H7 (cell line): ENCODE measurements around the gene HOOK1. TPM values are rescaled to one million over a fixed set of nuclear protein-coding genes. Genes with fewer than 3 reads are reported as not detected.
"Not testable (repeated sequence)": the region's sequence is repeated elsewhere in the genome, so short reads cannot be mapped to it uniquely, and the experiment has no call there.

Source experiments
- DNase-seq: peaks from one replicate; pipeline ENCODE4 v3.0.0; 2012
- H3K27me3 ChIP-seq: 2 replicates; pipeline ENCODE4 v1.6.0; 2011; ENCODE audit warnings: mild to moderate bottlenecking, low read length; ENCODE audit not compliant: control insufficient read depth, insufficient read depth
- H3K36me3 ChIP-seq: replicated peaks from 2 replicates; pipeline ENCODE4 v1.5.1; 2011; ENCODE audit warnings: low read length; ENCODE audit not compliant: control insufficient read depth, insufficient read depth
- H3K4me3 ChIP-seq: 2 replicates; pipeline ENCODE4 v1.5.1; 2011; ENCODE audit warnings: low read depth, mild to moderate bottlenecking, control low read depth, low read length, moderate library complexity; ENCODE audit not compliant: insufficient read depth
- total RNA-seq: library from RNA; depleted of rRNA; stranded (reverse); fragments of >200 nt; shearing (Covaris generic); gene quantifications from 2 replicates; pipeline ENCODE4 v1.2.3, GENCODE V29; 2014

The HOOK1 gene
- total RNA-seq, 1 experiment from 2014 or later, result 9.1 TPM

- no peak for DNase-seq
- H3K36me3 ChIP-seq, result no peaks in the 10 kb centered on the region
- no peaks in the 10 kb centered on the region for H3K27me3 ChIP-seq
- H3K4me3 ChIP-seq, result no peak overlapping the region
These were observed 82.4 kb downstream of the HOOK1 start for GRCh38 chr1:59897165-59897564.

- Histone ChIP-seq H3K36me3 (no peaks in the 10 kb centered on the region), H3K27me3 (no peaks in the 10 kb centered on the region), H3K4me3 (no peak overlapping the region)
- DNase-seq, result no peak
These were observed 84.2 kb downstream of the HOOK1 start for GRCh38 chr1:59898927-59899326.

GRCh38 chr1:59900640-59901039 lies 85.9 kb downstream of the HOOK1 start:
- H3K36me3 ChIP-seq, result no peaks in the 10 kb centered on the region
- peak; percentile 34 for DNase-seq
- no peak overlapping the region for H3K4me3 ChIP-seq
- H3K27me3 ChIP-seq, result no peaks in the 10 kb centered on the region

- no peaks in the 10 kb centered on the region for H3K36me3 ChIP-seq
- no peak for DNase-seq
- no peak overlapping the region for H3K4me3 ChIP-seq
- no peaks in the 10 kb centered on the region for H3K27me3 ChIP-seq
These were observed 87.1 kb downstream of the HOOK1 start for GRCh38 chr1:59901770-59902388.

DNA sequence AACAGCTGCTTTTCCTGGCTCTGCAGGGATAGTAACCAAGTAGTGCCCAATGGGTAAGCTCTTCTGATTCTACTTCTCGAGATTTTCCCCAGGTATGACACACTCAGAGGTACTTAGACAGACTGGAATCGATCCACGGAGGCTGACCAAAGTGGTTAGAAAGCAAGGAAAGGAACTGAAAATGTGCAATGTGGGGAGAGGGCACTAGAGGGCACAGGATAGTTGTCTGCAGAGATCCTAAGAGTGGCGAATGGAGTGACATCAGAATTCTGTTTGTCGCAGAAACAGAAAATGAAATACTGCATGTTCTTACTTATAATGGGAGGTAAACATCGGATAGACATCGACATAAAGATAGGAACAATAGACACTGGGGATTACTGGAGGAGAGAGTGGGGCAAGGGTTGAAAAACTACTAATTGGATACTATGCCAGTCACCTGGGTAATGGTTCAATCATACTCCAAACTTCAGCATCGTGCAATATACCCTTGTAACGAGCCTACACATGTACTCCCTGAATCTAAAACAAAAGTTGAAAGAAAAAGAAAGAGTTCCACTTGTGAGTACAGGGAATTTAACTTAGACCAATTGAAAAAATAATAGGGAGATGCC lies 88.5 kb downstream of the HOOK1 start:
- peak; percentile 48 for DNase-seq
- Histone ChIP-seq H3K27me3 (no peaks in the 10 kb centered on the region), H3K4me3 (no peak overlapping the region), H3K36me3 (no peaks in the 10 kb centered on the region)

DNA sequence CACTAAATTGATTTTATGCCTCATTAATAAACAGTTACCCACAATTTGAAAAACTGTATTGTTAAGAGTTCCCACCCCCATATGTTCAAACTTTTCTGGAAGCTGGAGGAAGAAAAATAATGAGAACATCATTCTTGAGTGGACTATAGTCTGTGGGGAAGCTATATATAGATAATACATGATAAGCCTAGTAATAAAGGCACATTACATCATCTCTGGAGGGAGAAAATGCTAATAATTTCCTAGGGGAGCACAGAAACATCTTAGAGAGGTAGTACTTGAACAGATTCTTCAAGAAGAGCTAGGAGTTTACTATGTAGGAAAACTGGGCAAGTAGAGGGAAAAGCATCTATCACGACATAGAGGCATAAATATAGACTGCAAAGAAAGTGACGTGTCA lies 92.2 kb downstream of the HOOK1 start:
- DNase-seq, result no peak
- Histone ChIP-seq H3K4me3 (no peak overlapping the region), H3K27me3 (no peaks in the 10 kb centered on the region)

DNA sequence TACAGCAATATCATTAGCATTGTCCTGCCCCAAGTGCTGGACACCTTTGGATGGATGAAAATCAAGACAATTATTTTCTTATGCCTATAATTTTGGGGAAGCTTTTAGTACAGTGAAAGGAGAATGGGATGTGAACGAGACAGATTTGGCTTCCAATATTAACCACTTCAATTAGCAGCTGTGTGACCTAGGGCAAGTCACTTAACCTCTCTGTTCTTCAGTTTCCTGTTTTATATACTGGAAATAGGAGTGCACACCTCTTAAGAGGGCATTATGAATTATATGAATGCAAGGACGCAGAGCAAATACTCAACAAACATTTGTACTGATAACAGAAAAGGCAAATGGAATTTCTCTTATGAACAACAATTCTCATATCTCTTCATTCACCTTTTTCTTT lies 93.3 kb downstream of the HOOK1 start:
- Histone ChIP-seq H3K27me3 (no peaks in the 10 kb centered on the region), H3K36me3 (no peaks in the 10 kb centered on the region), H3K4me3 (no peak overlapping the region)
- DNase-seq, result no peak

More for the DNA sequence above, 92.2 kb downstream of the HOOK1 start:
- H3K36me3 ChIP-seq, result no peaks in the 10 kb centered on the region

DNA sequence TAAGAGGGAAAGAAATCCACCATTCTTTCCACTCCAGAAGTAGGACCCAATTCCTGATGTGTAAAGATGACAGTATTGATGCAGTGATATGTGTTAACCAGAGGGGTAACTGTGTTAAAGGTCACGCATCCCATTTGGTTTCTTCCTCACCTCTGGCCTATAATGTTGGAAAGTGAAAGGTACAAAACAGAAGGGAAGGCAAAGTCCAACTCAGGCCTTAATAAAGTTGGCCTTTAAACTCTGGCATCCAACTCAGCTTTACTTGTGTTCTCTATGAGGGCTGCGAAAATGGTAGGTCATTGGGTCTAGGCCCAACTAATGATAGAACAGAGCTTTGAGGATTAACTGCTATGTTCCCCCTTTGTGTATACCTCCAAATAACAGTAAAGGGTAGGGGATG lies 93.9 kb downstream of the HOOK1 start:
- H3K36me3 ChIP-seq, result no peaks in the 10 kb centered on the region
- no peak for DNase-seq
- H3K4me3 ChIP-seq, result no peak overlapping the region
- H3K27me3 ChIP-seq, result no peaks in the 10 kb centered on the region

GRCh38 chr1:59914791-59915286 lies 100.1 kb downstream of the HOOK1 start:
- DNase-seq, result not testable (repeated sequence)

DNA sequence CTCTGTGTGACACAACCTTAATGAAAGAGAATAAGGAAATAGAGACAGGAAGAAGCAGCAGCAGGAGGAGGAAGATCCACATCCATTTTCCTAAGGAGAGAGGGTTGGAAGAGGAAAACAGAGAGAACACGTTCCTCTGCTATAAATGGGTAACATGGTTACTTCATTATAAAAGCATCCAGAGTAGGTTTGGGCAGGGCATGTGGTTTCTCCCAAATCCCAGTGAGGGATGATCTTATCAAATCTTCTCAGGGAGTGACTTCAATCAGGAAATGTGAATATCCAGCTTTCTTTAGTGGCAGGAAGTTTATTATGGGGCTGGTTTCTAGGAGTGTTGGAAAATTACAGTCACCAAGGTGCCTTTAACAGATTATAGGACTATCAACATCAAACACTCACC lies 100.8 kb downstream of the HOOK1 start:
- H3K4me3 ChIP-seq, result no peak overlapping the region
- DNase-seq, result no peak
- H3K36me3 ChIP-seq, result no peaks in the 10 kb centered on the region
- H3K27me3 ChIP-seq, result no peaks in the 10 kb centered on the region; the same call in 1 of the 2 replicates

More at GRCh38 chr1:59914791-59915286, 100.1 kb downstream of the HOOK1 start:
- not testable (repeated sequence) for H3K27me3 ChIP-seq, H3K36me3 ChIP-seq, H3K4me3 ChIP-seq

- no peak for DNase-seq
- Histone ChIP-seq H3K27me3 (no peaks in the 10 kb centered on the region; the same call in 1 of the 2 replicates), H3K4me3 (no peak overlapping the region), H3K36me3 (no peaks in the 10 kb centered on the region)
These were observed 102.5 kb downstream of the HOOK1 start for GRCh38 chr1:59917026-59917784.

- DNase-seq, result no peak
These were observed 103.0 kb downstream of the HOOK1 start for GRCh38 chr1:59917785-59918180.

GRCh38 chr1:59919746-59920145 lies 105.0 kb downstream of the HOOK1 start:
- H3K36me3 ChIP-seq, result no peaks in the 10 kb centered on the region
- DNase-seq, result no peak
- no peaks in the 10 kb centered on the region; the same call in 1 of the 2 replicates for H3K27me3 ChIP-seq
- no peak overlapping the region for H3K4me3 ChIP-seq

More at GRCh38 chr1:59917785-59918180, 103.0 kb downstream of the HOOK1 start:
- Histone ChIP-seq H3K4me3 (no peak overlapping the region), H3K27me3 (no peaks in the 10 kb centered on the region; the same call in 1 of the 2 replicates), H3K36me3 (no peaks in the 10 kb centered on the region)

GRCh38 chr1:59921258-59921899 lies 106.6 kb downstream of the HOOK1 start:
- H3K36me3 ChIP-seq, H3K4me3 ChIP-seq, DNase-seq, H3K27me3 ChIP-seq: not testable (repeated sequence)
